A673 (cell line): ENCODE results near the gene CCDC102B.

Source experiments
- CTCF ChIP-seq: fragments of 300-800, 200-600 bp; sonication (generic); conservative IDR thresholded peaks from 2 replicates; pipeline ENCODE4 v1.5.1; 2017; ENCODE audit warnings: low read depth, mild to moderate bottlenecking, antibody characterized with exemption, low read length, moderate library complexity, mixed read lengths
- EZH2 ChIP-seq: fragments of 200-600 bp; sonication (generic); IDR thresholded peaks from 2 replicates; pipeline ENCODE4 v1.6.1; 2017; ENCODE audit warnings: borderline replicate concordance, low read depth, mild to moderate bottlenecking, mixed read lengths, antibody characterized with exemption, low read length; ENCODE audit not compliant: poor library complexity, severe bottlenecking

- TF ChIP-seq CTCF (no peak), EZH2 (no peak)
These were observed 57.0 kb downstream of the CCDC102B start for GRCh38 chr18:68854786-68855391.
